Sigmoid colon (tissue), 4 donors: ENCODE measurements around the gene NAA40.

Experiments
- CTCF ChIP-seq, 4 experiments: fragments of 450-650 bp in 3 of 4; fragments of 200-600 bp in 1 of 4; IDR thresholded peaks; one replicate each; pipeline ENCODE4 v1.5.1; 2016 to 2019; ENCODE audit warnings: antibody characterized with exemption in 4 of 4, mild to moderate bottlenecking in 3 of 4, moderate library complexity in 2 of 4
- EP300 ChIP-seq, 4 donors: sonication (generic); formaldehyde crosslinking; IDR thresholded peaks; one replicate each; pipeline ENCODE4 v1.6.1; 2017; ENCODE audit warnings: antibody characterized with exemption in 4 of 4

- TF ChIP-seq CTCF (IDR thresholded peaks at IDR 0.05) (no peak), EP300 (IDR thresholded peaks at IDR 0.05) (no peak)
Observed at GRCh38 chr11:63922673-63923192, 16.1 kb upstream of the NAA40 start.
